ENCODE measurements around the gene PHACTR2.

Gene PHACTR2

GRCh38 chr6:143822584-143823024 lies 144.8 kb downstream of the PHACTR2 start:
- no peaks in the 10 kb centered on the region for H3K4me1 ChIP-seq (ENCODE audit: low read depth, poor library complexity, severe bottlenecking)

GRCh38 chr6:143823548-143823947 lies 145.8 kb downstream of the PHACTR2 start:
- Histone ChIP-seq H4K20me1 (ENCODE audit: insufficient read depth) (no peaks in the 10 kb centered on the region), H3K79me2 (ENCODE audit: insufficient read depth, low read depth) (no peaks in the 10 kb centered on the region), H2AFZ (ENCODE audit: low read depth) (no peak overlapping the region), H3K9ac (no peak overlapping the region), H3K27me3 (ENCODE audit: insufficient read depth, low read depth) (no peaks in the 10 kb centered on the region), H3K27ac (no peak overlapping the region), H3K4me2 (no peak overlapping the region), H3K4me3 (IDR thresholded peaks at IDR 0.05; ENCODE audit: insufficient read depth, low read depth, low read length) (no peak overlapping the region), H3K36me3 (ENCODE audit: insufficient read depth) (no peaks in the 10 kb centered on the region), H3K4me1 (ENCODE audit: low read depth, poor library complexity, severe bottlenecking) (no peaks in the 10 kb centered on the region)
- no peak for TF ChIP-seq CTCF (conservative IDR thresholded peaks at IDR 0.05; ENCODE audit: low read depth, low read length)

More at GRCh38 chr6:143822584-143823024, 144.8 kb downstream of the PHACTR2 start:
- no peaks in the 10 kb centered on the region for H4K20me1 ChIP-seq (ENCODE audit: insufficient read depth)
- H3K27me3 ChIP-seq (ENCODE audit: insufficient read depth, low read depth): no peaks in the 10 kb centered on the region
- no peak for TF ChIP-seq CTCF (conservative IDR thresholded peaks at IDR 0.05; ENCODE audit: low read depth, low read length)
- H3K9ac ChIP-seq: no peak overlapping the region
- H3K27ac ChIP-seq: no peak overlapping the region
- H3K36me3 ChIP-seq (ENCODE audit: insufficient read depth): no peaks in the 10 kb centered on the region
- no peaks in the 10 kb centered on the region for H3K79me2 ChIP-seq (ENCODE audit: insufficient read depth, low read depth)
- H3K4me3 ChIP-seq (IDR thresholded peaks at IDR 0.05; ENCODE audit: insufficient read depth, low read depth, low read length): no peak overlapping the region
- no peak overlapping the region for H3K4me2 ChIP-seq
- H2AFZ ChIP-seq (ENCODE audit: low read depth): no peak overlapping the region

GRCh38 chr6:143828572-143828971 lies 150.8 kb downstream of the PHACTR2 start:
- Histone ChIP-seq H3K4me3 (IDR thresholded peaks at IDR 0.05; ENCODE audit: insufficient read depth, low read depth, low read length) (no peak overlapping the region), H3K79me2 (ENCODE audit: insufficient read depth, low read depth) (no peaks in the 10 kb centered on the region), H3K36me3 (ENCODE audit: insufficient read depth) (no peaks in the 10 kb centered on the region), H2AFZ (ENCODE audit: low read depth) (no peak overlapping the region), H3K4me1 (ENCODE audit: low read depth, poor library complexity, severe bottlenecking) (no peaks in the 10 kb centered on the region), H3K27me3 (ENCODE audit: insufficient read depth, low read depth) (no peaks in the 10 kb centered on the region), H3K4me2 (no peak overlapping the region), H4K20me1 (ENCODE audit: insufficient read depth) (no peaks in the 10 kb centered on the region), H3K9ac (no peak overlapping the region), H3K27ac (no peak overlapping the region)
- TF ChIP-seq CTCF (conservative IDR thresholded peaks at IDR 0.05; ENCODE audit: low read depth, low read length): no peak

- Histone ChIP-seq H3K9ac (no peak overlapping the region), H4K20me1 (ENCODE audit: insufficient read depth) (no peaks in the 10 kb centered on the region), H3K4me2 (no peak overlapping the region), H3K27me3 (ENCODE audit: insufficient read depth, low read depth) (no peaks in the 10 kb centered on the region), H3K79me2 (ENCODE audit: insufficient read depth, low read depth) (no peaks in the 10 kb centered on the region), H3K36me3 (ENCODE audit: insufficient read depth) (no peaks in the 10 kb centered on the region), H3K27ac (no peak overlapping the region), H2AFZ (ENCODE audit: low read depth) (no peak overlapping the region), H3K4me1 (ENCODE audit: low read depth, poor library complexity, severe bottlenecking) (no peaks in the 10 kb centered on the region), H3K4me3 (IDR thresholded peaks at IDR 0.05; ENCODE audit: insufficient read depth, low read depth, low read length) (no peak overlapping the region)
- TF ChIP-seq CTCF (conservative IDR thresholded peaks at IDR 0.05; ENCODE audit: low read depth, low read length): no peak
Observed at GRCh38 chr6:143836150-143836549, 158.4 kb downstream of the PHACTR2 start.

Data from KMS-11 (cell line).